Thoracic aorta (tissue), 2 donors: ENCODE results near the gene REX1BD. TPM values are rescaled to one million over a fixed set of nuclear protein-coding genes. Genes with fewer than 3 reads are reported as not detected.
A peak's percentile ranks its signal among the peaks of the same experiment; 100 is the strongest.

Experiments
- ATAC-seq: fragments of 150-250 bp; one replicate; pipeline ENCODE4 v1.8.0; 2017; ENCODE audit warnings: low read depth; ENCODE audit not compliant: insufficient number of reproducible peaks, low FRiP score
- DNase-seq: peaks from one replicate; pipeline ENCODE4 v3.0.0-alpha.2; 2020; ENCODE audit warnings: low spot score
- H3K27ac ChIP-seq, 2 donors: fragments of 200-600 bp; sonication (generic); 1 replicate in 1 of 2; 2 replicates in 1 of 2; pipeline ENCODE4 v1.5.1; 2016; ENCODE audit warnings: mild to moderate bottlenecking in 2 of 2, moderate library complexity in 2 of 2
- H3K27me3 ChIP-seq: fragments of 200-600 bp; sonication (generic); replicated peaks from 2 replicates; pipeline ENCODE4 v1.6.0; 2016; ENCODE audit warnings: mild to moderate bottlenecking; ENCODE audit not compliant: insufficient read depth
- H3K36me3 ChIP-seq: fragments of 200-600 bp; sonication (generic); one replicate; pipeline ENCODE4 v1.5.1; 2016
- H3K4me1 ChIP-seq, 2 donors: fragments of 200-600 bp; sonication (generic); 1 replicate in 1 of 2; 2 replicates in 1 of 2; pipeline versions ENCODE4 v1.5.1 to v1.6.0; 2016; ENCODE audit warnings: low read depth in 2 of 2, mild to moderate bottlenecking in 1 of 2; ENCODE audit not compliant: control insufficient read depth in 1 of 2
- H3K4me3 ChIP-seq: fragments of 200-600 bp; sonication (generic); 2 replicates; pipeline ENCODE4 v1.5.1; 2016; ENCODE audit warnings: mild to moderate bottlenecking
- H3K9me3 ChIP-seq: fragments of 200-600 bp; sonication (generic); 2 replicates; pipeline ENCODE4 v1.5.1; 2016
- total RNA-seq, 2 donors: library from RNA; depleted of rRNA; stranded (reverse); fragments of >200 nt; gene quantifications; one replicate each; pipeline versions ENCODE4 v1.1.0 to v1.2.3, GENCODE V29; 2016
- TF ChIP-seq, protein P1 (sequence below): fragments of 200-600 bp; sonication (generic); IDR thresholded peaks from one replicate; pipeline ENCODE4 v1.5.1; 2019; ENCODE audit warnings: antibody characterized with exemption

The REX1BD gene
- total RNA-seq, 2 donors from 2014 or later: 36.3 to 66.6 TPM

DNA sequence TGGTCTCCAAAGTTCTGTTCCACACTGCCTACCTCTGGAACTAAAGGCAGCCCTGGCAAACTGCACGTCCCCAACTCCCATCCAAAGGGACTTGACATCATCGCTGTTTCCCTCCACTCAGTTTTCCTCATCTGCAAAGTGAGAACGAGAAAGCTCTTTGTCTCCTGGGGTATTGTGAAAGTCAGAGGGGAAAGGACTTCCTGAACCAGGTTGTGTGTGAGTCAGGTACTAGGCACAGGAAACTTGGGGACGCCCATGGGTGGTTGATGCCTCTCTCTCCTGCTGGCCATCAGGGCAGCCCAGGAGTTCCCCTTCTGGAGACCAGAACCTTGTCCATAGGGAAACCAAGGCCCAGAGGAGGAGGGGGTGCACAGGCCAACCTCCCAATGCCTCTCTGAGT lies 13.3 kb downstream of the REX1BD start:
- Histone ChIP-seq H3K36me3 (no peaks in the 10 kb centered on the region), H3K27ac (no peak overlapping the region), H3K4me1 (peaks cover 0 to 27% of the 10 kb centered on the region in 2 donors), H3K27me3 (peaks cover 9% of the 10 kb centered on the region), H3K4me3 (no peak overlapping the region), H3K9me3 (no peaks in the 10 kb centered on the region)
- DNase-seq (no peak), ATAC-seq (no peak)
- TF ChIP-seq, protein P1, sequence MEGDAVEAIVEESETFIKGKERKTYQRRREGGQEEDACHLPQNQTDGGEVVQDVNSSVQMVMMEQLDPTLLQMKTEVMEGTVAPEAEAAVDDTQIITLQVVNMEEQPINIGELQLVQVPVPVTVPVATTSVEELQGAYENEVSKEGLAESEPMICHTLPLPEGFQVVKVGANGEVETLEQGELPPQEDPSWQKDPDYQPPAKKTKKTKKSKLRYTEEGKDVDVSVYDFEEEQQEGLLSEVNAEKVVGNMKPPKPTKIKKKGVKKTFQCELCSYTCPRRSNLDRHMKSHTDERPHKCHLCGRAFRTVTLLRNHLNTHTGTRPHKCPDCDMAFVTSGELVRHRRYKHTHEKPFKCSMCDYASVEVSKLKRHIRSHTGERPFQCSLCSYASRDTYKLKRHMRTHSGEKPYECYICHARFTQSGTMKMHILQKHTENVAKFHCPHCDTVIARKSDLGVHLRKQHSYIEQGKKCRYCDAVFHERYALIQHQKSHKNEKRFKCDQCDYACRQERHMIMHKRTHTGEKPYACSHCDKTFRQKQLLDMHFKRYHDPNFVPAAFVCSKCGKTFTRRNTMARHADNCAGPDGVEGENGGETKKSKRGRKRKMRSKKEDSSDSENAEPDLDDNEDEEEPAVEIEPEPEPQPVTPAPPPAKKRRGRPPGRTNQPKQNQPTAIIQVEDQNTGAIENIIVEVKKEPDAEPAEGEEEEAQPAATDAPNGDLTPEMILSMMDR: no peak

DNA sequence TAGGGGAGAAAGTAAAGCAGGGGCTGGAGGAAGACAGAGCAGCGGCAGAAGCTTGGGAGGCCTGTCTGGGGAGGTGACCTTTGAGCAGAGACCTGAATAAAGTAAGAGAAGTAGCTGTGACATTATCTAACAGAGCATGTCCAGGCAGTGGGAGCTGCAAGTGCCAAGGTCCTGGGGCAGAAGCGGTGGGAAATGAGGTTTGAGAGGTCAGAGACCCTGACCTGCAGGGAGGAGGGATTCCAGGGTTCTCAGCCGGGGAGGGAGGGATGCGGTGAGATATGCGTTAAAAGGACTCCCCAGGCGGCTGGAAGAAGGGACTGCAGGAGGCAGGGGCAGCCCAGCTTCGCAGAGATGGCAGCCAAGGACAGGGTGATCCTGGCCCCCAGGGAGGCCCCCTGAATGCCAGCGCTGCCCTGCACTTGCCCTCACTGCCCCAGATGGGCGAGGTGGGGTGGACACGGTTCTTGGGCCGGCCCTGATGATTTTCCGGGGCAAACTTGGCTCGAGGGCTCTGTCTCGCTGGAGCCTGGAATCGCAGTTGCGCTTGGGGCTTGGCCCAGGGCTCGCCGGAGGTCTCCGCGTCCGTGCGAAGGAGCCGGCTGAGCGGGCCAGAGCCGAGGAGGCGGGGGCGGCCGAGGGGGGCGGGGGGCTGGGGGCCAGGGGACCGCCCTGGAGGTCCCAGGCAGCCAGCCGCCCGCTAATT lies 14.8 kb downstream of the REX1BD start:
- DNase-seq (no peak), ATAC-seq (no peak)
- Histone ChIP-seq H3K4me1 (peaks cover 4 to 37% of the 10 kb centered on the region in 2 donors), H3K27ac (no peak overlapping the region), H3K27me3 (peaks cover 20% of the 10 kb centered on the region), H3K4me3 (peak overlapping the region; percentile 35), H3K9me3 (no peaks in the 10 kb centered on the region), H3K36me3 (no peaks in the 10 kb centered on the region)
- TF ChIP-seq, protein P1: peak; percentile 40

GRCh38 chr19:18603958-18604819 lies 15.6 kb downstream of the REX1BD start:
- Histone ChIP-seq H3K36me3 (no peaks in the 10 kb centered on the region), H3K27me3 (peaks cover 24% of the 10 kb centered on the region), H3K4me3 (peak overlapping the region; percentile 20), H3K27ac (no peak overlapping the region), H3K4me1 (peaks cover 4 to 37% of the 10 kb centered on the region in 2 donors), H3K9me3 (no peaks in the 10 kb centered on the region)
- no peak for ATAC-seq
- TF ChIP-seq, protein P1: no peak
- DNase-seq: no peak

DNA sequence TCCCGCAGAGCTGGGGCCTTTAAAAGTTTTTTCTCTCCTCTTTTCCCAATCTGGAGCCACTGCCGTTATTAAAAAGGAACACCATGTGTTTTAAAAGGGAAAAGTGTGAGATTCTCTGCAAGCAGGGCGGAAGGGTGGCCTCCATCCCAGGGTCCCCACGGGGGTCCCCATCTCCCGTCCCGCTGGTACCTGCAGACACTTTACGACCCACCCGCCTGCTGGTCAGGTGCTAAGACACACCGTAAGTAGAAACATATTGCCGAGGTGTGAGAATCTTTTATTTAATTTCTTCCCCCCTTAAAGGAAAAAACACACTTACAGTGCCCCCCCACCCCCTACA lies 16.2 kb downstream of the REX1BD start:
- no peak overlapping the region for H3K27ac ChIP-seq
- ATAC-seq (no peak), DNase-seq (no peak)
- TF ChIP-seq, protein P1: no peak
- peaks cover 4 to 37% of the 10 kb centered on the region in 2 donors for H3K4me1 ChIP-seq
- H3K9me3 ChIP-seq: no peaks in the 10 kb centered on the region
- H3K4me3 ChIP-seq: peak overlapping the region; percentile 56
- H3K36me3 ChIP-seq: no peaks in the 10 kb centered on the region
- H3K27me3 ChIP-seq: peaks cover 30% of the 10 kb centered on the region

DNA sequence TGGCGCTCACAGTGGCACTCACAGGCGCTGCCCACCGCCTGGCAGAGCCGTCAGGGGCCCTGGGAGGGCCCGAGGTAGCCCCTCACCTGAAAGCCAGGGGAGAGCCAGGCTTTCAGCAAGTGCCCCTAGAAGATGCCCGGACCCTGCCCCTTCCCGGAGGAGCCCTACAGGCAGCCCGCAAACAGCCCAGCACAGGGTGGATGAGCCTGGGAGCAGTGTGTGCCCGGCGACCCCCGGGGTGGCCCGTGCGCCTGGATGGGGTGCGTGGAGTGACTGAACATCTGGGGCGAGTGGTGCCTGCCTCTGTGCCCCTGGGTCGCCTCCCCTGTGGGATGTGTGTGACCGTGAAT lies 16.6 kb downstream of the REX1BD start:
- Histone ChIP-seq H3K9me3 (no peaks in the 10 kb centered on the region), H3K4me1 (peaks cover 4 to 37% of the 10 kb centered on the region in 2 donors), H3K36me3 (no peaks in the 10 kb centered on the region), H3K27ac (no peak overlapping the region), H3K4me3 (peak overlapping the region; percentile 56), H3K27me3 (peaks cover 34% of the 10 kb centered on the region)
- ATAC-seq: no peak
- TF ChIP-seq, protein P1: no peak
- DNase-seq: no peak
